Ascending aorta (tissue), 2 donors: ENCODE data around the gene IL4I1. TPM values are rescaled to one million over a fixed set of nuclear protein-coding genes. Genes with fewer than 3 reads are reported as not detected.

Experiments used
- DNase-seq, 2 donors: peaks; one replicate each; pipeline ENCODE4 v3.0.0-alpha.2; 2019; ENCODE audit warnings: low spot score in 2 of 2
- H3K27ac ChIP-seq, 2 donors: fragments of 200-600 bp; sonication (generic); one replicate each; pipeline ENCODE4 v1.5.1; 2016 to 2017; ENCODE audit warnings: mild to moderate bottlenecking in 1 of 2
- H3K27me3 ChIP-seq: fragments of 200-600 bp; sonication (generic); one replicate; pipeline ENCODE4 v1.5.1; 2017
- H3K36me3 ChIP-seq, 2 donors: fragments of 200-600 bp; sonication (generic); one replicate each; pipeline ENCODE4 v1.5.1; 2016
- H3K4me1 ChIP-seq, 2 donors: fragments of 200-600 bp; sonication (generic); one replicate each; pipeline ENCODE4 v1.5.1; 2016 to 2017; ENCODE audit warnings: mild to moderate bottlenecking in 1 of 2
- H3K4me3 ChIP-seq, 2 donors: fragments of 200-600 bp; sonication (generic); one replicate each; pipeline ENCODE4 v1.5.1; 2016 to 2017; ENCODE audit warnings: mild to moderate bottlenecking in 1 of 2
- H3K9me3 ChIP-seq, 2 donors: fragments of 200-600 bp; sonication (generic); one replicate each; pipeline ENCODE4 v1.5.1; 2016
- CTCF ChIP-seq, 3 experiments: fragments of 200-600 bp in 2 of 3; fragments of 450-650 bp in 1 of 3; sonication (generic) in 2 of 3; IDR thresholded peaks; one replicate each; pipeline ENCODE4 v1.5.1; 2016 to 2019; ENCODE audit warnings: antibody characterized with exemption in 3 of 3, mild to moderate bottlenecking in 1 of 3, moderate library complexity in 1 of 3
- intact Hi-C: fragments of 100-400 bp; cut with DNase I; formaldehyde crosslinking; loops from one replicate; pipeline ENCODE4 v1.15.1; 2023
- total RNA-seq: library from RNA; depleted of rRNA; stranded (reverse); fragments of >200 nt; gene quantifications from one replicate; pipeline ENCODE4 v1.1.0, GENCODE V29; 2016

IL4I1 gene
- total RNA-seq, 1 donor from 2014 or later, result 0.96 TPM

DNA sequence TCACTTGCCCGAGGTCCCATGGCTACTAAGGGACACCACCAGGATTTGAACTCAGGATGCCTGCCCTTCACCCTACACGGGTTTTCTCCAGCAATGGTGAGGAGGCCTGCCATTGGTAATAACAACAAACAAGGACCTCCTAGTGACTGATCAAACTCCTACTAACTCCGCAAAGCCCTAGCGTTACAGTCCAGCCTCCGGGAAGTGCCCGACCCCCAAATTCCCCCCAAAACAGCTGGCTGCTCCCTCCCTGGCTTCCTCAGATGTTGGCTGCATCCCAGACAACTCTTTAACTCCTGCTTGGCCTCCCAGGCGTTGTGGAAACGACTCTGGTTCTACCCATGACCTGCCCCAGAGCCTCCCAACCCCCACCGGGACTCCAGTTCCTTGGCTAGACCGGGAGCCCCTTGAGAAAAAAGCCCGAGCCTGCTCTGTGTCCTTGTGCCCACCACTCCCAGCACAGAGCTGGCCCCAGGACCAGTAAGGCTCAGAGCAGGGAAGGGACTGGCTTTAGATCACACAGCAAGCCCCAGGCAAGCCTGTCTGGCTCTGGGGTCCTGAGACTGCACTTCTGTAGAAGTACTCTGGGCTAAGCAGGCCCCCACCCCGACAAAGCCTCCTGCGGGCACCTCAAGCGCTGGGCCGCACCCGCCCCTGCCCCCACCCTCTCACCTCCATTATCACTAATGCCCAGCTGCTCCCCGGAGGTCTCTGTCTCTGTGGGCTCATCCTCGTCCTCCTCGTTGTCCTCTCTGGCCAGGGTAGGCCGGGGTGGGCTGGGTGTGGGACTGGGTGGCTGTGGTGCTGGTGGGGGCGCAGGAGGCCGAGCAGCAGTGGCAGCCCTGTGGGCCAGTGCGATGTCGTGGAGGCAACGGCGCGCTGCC lies 24.2 kb downstream of the IL4I1 start:
- intact Hi-C loops, result no loop called here
- no peak for TF ChIP-seq CTCF (IDR thresholded peaks at IDR 0.05)
- Histone ChIP-seq H3K27me3 (no peaks in the 10 kb centered on the region), H3K27ac (no peak overlapping the region), H3K4me1 (peaks cover 4 to 28% of the 10 kb centered on the region in 2 donors), H3K4me3 (no peak overlapping the region), H3K36me3 (peaks cover 0 to 6% of the 10 kb centered on the region in 2 donors), H3K9me3 (no peaks in the 10 kb centered on the region)
- no peak for DNase-seq

- H3K4me3 ChIP-seq, result no peak overlapping the region
- no peak for DNase-seq
- H3K27ac ChIP-seq, result no peak overlapping the region
- intact Hi-C loops, result no loop called here
- no peaks in the 10 kb centered on the region for H3K9me3 ChIP-seq
- H3K36me3 ChIP-seq, result peaks cover 0 to 6% of the 10 kb centered on the region in 2 donors
- TF ChIP-seq CTCF (IDR thresholded peaks at IDR 0.05), result no peak
- H3K27me3 ChIP-seq, result no peaks in the 10 kb centered on the region
- peaks cover 9 to 30% of the 10 kb centered on the region in 2 donors for H3K4me1 ChIP-seq
Measured at GRCh38 chr19:49871349-49871985, 25.2 kb downstream of the IL4I1 start.

DNA sequence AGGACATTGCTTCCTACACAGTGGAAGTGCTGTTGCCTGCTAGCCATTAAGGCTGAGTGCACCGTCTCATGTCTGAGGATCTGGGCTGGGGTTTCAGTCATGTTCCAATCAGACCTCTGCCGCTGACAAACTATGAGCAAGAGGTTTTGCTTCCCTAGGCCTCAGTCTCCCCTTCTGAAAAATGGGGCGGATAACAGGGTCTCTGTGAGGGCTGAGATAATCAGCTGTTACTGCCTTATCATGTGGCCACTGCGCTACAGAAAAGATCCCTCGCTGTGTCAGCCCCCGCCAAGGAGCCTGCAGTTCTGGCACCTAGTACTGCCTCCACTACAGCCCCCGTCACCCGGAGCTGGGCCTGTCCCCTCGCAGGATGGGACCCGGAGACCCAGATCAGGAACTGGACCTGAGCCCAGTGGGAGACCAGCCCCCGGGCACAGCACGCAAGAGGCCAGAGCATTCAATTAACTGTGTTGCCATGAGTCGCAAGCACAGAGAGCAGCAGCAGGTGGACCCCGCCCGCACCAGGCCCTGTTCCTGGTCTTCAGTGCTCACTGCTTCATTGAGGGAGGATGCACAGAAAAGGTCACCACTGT lies 26.3 kb downstream of the IL4I1 start:
- Histone ChIP-seq H3K27me3 (no peaks in the 10 kb centered on the region), H3K27ac (peak overlapping the region; percentile 82), H3K4me1 (peaks cover 15 to 36% of the 10 kb centered on the region in 2 donors), H3K9me3 (no peaks in the 10 kb centered on the region), H3K4me3 (peak overlapping the region; percentile 72 to 74), H3K36me3 (peaks cover 0 to 6% of the 10 kb centered on the region in 2 donors)
- no peak for TF ChIP-seq CTCF (IDR thresholded peaks at IDR 0.05)
- intact Hi-C loops, result no loop called here
- no peak for DNase-seq

DNA sequence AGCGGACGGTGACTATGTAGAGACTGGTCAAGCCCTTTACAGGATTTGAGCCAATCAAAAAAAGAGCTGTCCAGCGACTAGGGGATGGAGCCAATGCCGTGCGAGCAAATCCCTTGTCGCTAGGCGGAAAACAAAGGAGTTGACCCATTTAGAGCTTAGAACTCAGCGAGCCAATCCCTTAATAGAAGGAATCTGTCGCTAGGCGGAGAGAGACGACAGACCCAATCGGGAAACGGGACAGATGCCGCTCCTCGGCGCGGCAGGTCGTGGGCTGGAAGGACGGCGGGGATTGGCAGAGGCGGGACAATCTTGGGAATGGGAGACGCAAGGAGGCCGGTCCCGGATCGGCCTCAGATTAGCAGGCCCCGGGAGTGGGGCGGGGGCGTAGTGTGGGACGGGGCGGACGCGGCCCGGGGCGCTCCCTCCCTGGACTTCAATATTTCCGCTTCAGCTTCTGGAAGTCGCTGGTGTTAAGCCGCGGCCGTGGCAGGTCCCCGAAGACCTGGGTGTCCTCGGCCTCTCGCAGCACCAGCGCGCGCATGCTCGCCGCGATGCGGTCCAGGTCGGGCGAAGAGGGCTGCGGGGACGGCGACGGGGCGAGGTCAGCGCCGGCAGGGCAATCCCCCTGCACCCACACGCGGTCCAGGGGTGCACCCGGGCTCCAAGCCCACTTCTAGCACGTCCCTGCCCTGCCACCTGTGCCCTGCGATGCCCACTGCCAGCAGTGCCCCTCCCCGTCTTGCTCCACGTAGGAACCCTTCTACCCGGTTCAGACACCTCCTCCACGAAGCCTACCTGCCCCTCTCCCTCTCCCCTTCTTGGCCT lies 27.0 kb downstream of the IL4I1 start:
- Histone ChIP-seq H3K9me3 (no peaks in the 10 kb centered on the region), H3K36me3 (peaks cover 0 to 6% of the 10 kb centered on the region in 2 donors), H3K4me3 (peak overlapping the region; percentile 72 to 74), H3K27ac (peak overlapping the region; percentile 93 to 97), H3K27me3 (no peaks in the 10 kb centered on the region), H3K4me1 (peaks cover 19 to 33% of the 10 kb centered on the region in 2 donors)
- no peak for TF ChIP-seq CTCF (IDR thresholded peaks at IDR 0.05)
- peak; percentile 95 to 98 for DNase-seq
- intact Hi-C loops, result loop anchor here (1.0 to 5.0 kb wide), 4 partner anchors 61 to 277 kb away; partner anchors contain the start of genes PRMT1 and PRR12

- Histone ChIP-seq H3K4me3 (peak overlapping the region; percentile 44 to 54), H3K4me1 (peaks cover 19 to 32% of the 10 kb centered on the region in 2 donors), H3K36me3 (peaks cover 3 to 7% of the 10 kb centered on the region in 2 donors), H3K27ac (peak overlapping the region; percentile 93 to 97), H3K27me3 (no peaks in the 10 kb centered on the region), H3K9me3 (no peaks in the 10 kb centered on the region)
- DNase-seq, result no peak
- TF ChIP-seq CTCF (IDR thresholded peaks at IDR 0.05), result no peak
- intact Hi-C loops, result loop anchor here (1.0 to 5.0 kb wide), 4 partner anchors 60 to 277 kb away; partner anchors contain the start of genes PRMT1 and PRR12
Measured at GRCh38 chr19:49869009-49869483, 27.6 kb downstream of the IL4I1 start.
